Endothelial cell of umbilical vein (primary cell): ENCODE measurements around the gene NPLOC4. TPM values are rescaled to one million over a fixed set of nuclear protein-coding genes. Genes with fewer than 3 reads are reported as not detected.
A peak's percentile ranks its signal among the peaks of the same experiment; 100 is the strongest.

Experiments used
- BruUV-seq: library from RNA; stranded (reverse); fragments of 400-500 nt; replicated peaks from 2 replicates; lab custom pipeline; 2021; lab: Mats Ljungman, UMichigan
- CTCF ChIA-PET: fragments of 300-600, 350-600 bp; sonication (Branson Sonifier 250); formaldehyde crosslinking; loops from one replicate; lab custom pipeline; 2021; ENCODE audit warnings: antibody characterized with exemption, inconsistent platforms; lab: Charles Lee
- POLR2A ChIA-PET: fragments of 300-600, 350-600 bp; sonication (Branson Sonifier 250); formaldehyde crosslinking; loops from one replicate; lab custom pipeline; 2021; ENCODE audit warnings: antibody characterized with exemption, inconsistent platforms; lab: Charles Lee
- DNase-seq: peaks from one replicate; pipeline ENCODE4 v3.0.0-alpha.2; 2011; ENCODE audit warnings: low read depth, low spot score
- FAIRE-seq: peaks from 2 replicates; lab custom pipeline; 2011; peaks lifted over from hg19 to GRCh38; lab: Jason Lieb, UNC
- H2AFZ ChIP-seq: 2 replicates; pipeline ENCODE4 v1.6.0; 2012; ENCODE audit warnings: low read depth, low read length, control low read depth, inconsistent platforms
- H3K27ac ChIP-seq: 2 replicates; pipeline ENCODE4 v1.5.1; 2011; ENCODE audit warnings: low read depth, mild to moderate bottlenecking, control low read depth, low read length, moderate library complexity; ENCODE audit not compliant: insufficient read depth
- H3K27me3 ChIP-seq, 2 experiments: 2 replicates each; pipeline versions ENCODE4 v1.6.0 to v1.6.1; 2011; ENCODE audit warnings: low read length in 2 of 2, mixed read lengths in 1 of 2; ENCODE audit not compliant: control insufficient read depth in 2 of 2, insufficient read depth in 2 of 2
- H3K36me3 ChIP-seq, 2 experiments: 2 replicates in 1 of 2; 3 replicates in 1 of 2; pipeline ENCODE4 v1.5.1; 2011; ENCODE audit warnings: low read length in 2 of 2, mild to moderate bottlenecking in 1 of 2, moderate library complexity in 1 of 2; ENCODE audit not compliant: control insufficient read depth in 2 of 2, insufficient read depth in 2 of 2; ENCODE audit errors: extremely low read depth in 1 of 2
- H3K4me1 ChIP-seq: 3 replicates; pipeline ENCODE4 v1.5.1; 2011; ENCODE audit warnings: mild to moderate bottlenecking, low read length; ENCODE audit not compliant: control insufficient read depth, insufficient read depth; ENCODE audit errors: extremely low read depth
- H3K4me2 ChIP-seq: 2 replicates; pipeline ENCODE4 v1.6.1; 2011; ENCODE audit warnings: low read length, control low read depth, mixed read lengths; ENCODE audit not compliant: insufficient read depth
- H3K4me3 ChIP-seq, 3 experiments: fragments of 200-600 bp in 1 of 3; sonication (generic), shearing (Covaris generic) in 1 of 3; replicated peaks in 1 of 3; 2 replicates each; pipeline ENCODE4 v1.5.1; 2011 to 2016; ENCODE audit warnings: control low read depth in 3 of 3, low read length in 3 of 3, mild to moderate bottlenecking in 2 of 3, inconsistent platforms in 1 of 3, low read depth in 1 of 3, moderate library complexity in 1 of 3; ENCODE audit not compliant: insufficient read depth in 1 of 3
- H3K79me2 ChIP-seq: 2 replicates; pipeline ENCODE4 v1.6.0; 2012; ENCODE audit warnings: low read length, inconsistent platforms; ENCODE audit not compliant: control insufficient read depth, insufficient read depth
- H3K9ac ChIP-seq: replicated peaks from 2 replicates; pipeline ENCODE3; 2011; ENCODE audit warnings: low read length, control low read depth; ENCODE audit not compliant: insufficient read depth; ENCODE audit errors: extremely low read depth
- H3K9me1 ChIP-seq: replicated peaks from 3 replicates; pipeline ENCODE4 v1.6.0; 2011; ENCODE audit warnings: mild to moderate bottlenecking, low read length; ENCODE audit not compliant: control insufficient read depth, insufficient read depth; ENCODE audit errors: extremely low read depth
- H3K9me3 ChIP-seq: replicated peaks from 2 replicates; pipeline ENCODE4 v1.5.1; 2012; ENCODE audit warnings: low read length, inconsistent platforms; ENCODE audit not compliant: control insufficient read depth, insufficient read depth
- H4K20me1 ChIP-seq: replicated peaks from 2 replicates; pipeline ENCODE3; 2011; ENCODE audit warnings: mild to moderate bottlenecking, low read length; ENCODE audit not compliant: control insufficient read depth, insufficient read depth; ENCODE audit errors: extremely low read depth
- EZH2 ChIP-seq: IDR thresholded peaks from 2 replicates; pipeline ENCODE4 v1.6.1; 2012; ENCODE audit warnings: borderline replicate concordance, low read depth, mild to moderate bottlenecking, moderate library complexity, low read length, inconsistent platforms; ENCODE audit not compliant: severe bottlenecking
- FOS ChIP-seq: IDR thresholded peaks from 2 replicates; pipeline ENCODE4 v1.6.1; 2011; ENCODE audit warnings: mild to moderate bottlenecking, low read length, moderate library complexity, borderline replicate concordance; ENCODE audit not compliant: insufficient read depth
- GATA2 ChIP-seq: IDR thresholded peaks from 2 replicates; pipeline ENCODE4 v1.7.0; 2011; ENCODE audit warnings: low read depth, mild to moderate bottlenecking, moderate library complexity, mixed read lengths, low read length; ENCODE audit not compliant: insufficient read length, insufficient read depth
- JUN ChIP-seq: IDR thresholded peaks from 2 replicates; pipeline ENCODE4 v1.6.1; 2011; ENCODE audit warnings: borderline replicate concordance, low read depth; ENCODE audit not compliant: insufficient read length, insufficient read depth
- MYC ChIP-seq: IDR thresholded peaks from one replicate; pipeline ENCODE4 v1.6.1; 2011; ENCODE audit warnings: mild to moderate bottlenecking, low read depth, low read length
- POLR2A ChIP-seq: IDR thresholded peaks from 2 replicates; pipeline ENCODE4 v1.6.1; 2012; ENCODE audit warnings: low read depth, mild to moderate bottlenecking, control low read depth, low read length
- POLR2AphosphoS5 ChIP-seq: IDR thresholded peaks from 2 replicates; pipeline ENCODE4 v1.6.1; 2012; ENCODE audit warnings: low read depth, mild to moderate bottlenecking, control low read depth, low read length, moderate library complexity; ENCODE audit not compliant: insufficient read depth
- dilution Hi-C: fragments of 300-500 bp; cut with MboI; formaldehyde crosslinking; loops from one replicate; pipeline ENCODE4 v1.15.0; 2019; ENCODE audit warnings: low sequenced_read_pairs; ENCODE audit not compliant: extremely low pct_ligation_motif_present
- intact Hi-C: fragments of 100-400 bp; cut with micrococcal nuclease; formaldehyde crosslinking; loops from one replicate; pipeline ENCODE4 v1.10.0; 2022
- polyA plus RNA-seq, 4 experiments: library from polyadenylated mRNA; depleted of rRNA in 3 of 4; stranded (reverse) in 3 of 4; unstranded in 1 of 4; fragments of >200 nt; gene quantifications; 2 replicates each; pipeline versions ENCODE4 v1.2.1 to v1.2.3, GENCODE V29; 2011 to 2012; ENCODE audit warnings: missing spikeins in 1 of 4
- total RNA-seq: library from RNA; stranded (reverse); gene quantifications from 2 replicates; pipeline ENCODE4 v1.2.3, GENCODE V29; 2021
- TF ChIP-seq, protein P1 (sequence below): IDR thresholded peaks from 2 replicates; pipeline ENCODE4 v1.6.1; 2011; ENCODE audit not compliant: insufficient read depth, insufficient read length
- TF ChIP-seq, protein P2 (sequence below), 2 donors: IDR thresholded peaks; 1 replicate in 1 of 2; 2 replicates in 1 of 2; pipeline ENCODE4 v1.5.1; 2011; ENCODE audit warnings: low read length in 2 of 2, mild to moderate bottlenecking in 2 of 2, moderate library complexity in 2 of 2, control low read depth in 1 of 2, inconsistent platforms in 1 of 2, low read depth in 1 of 2; ENCODE audit not compliant: insufficient read depth in 1 of 2; ENCODE audit errors: extremely low read depth in 1 of 2

The NPLOC4 gene
- total and polyA plus RNA-seq, 2 donors (not counting 3 experiments of a cell fraction or from before 2014, with no cell fraction given): 150 to 175 TPM

DNA sequence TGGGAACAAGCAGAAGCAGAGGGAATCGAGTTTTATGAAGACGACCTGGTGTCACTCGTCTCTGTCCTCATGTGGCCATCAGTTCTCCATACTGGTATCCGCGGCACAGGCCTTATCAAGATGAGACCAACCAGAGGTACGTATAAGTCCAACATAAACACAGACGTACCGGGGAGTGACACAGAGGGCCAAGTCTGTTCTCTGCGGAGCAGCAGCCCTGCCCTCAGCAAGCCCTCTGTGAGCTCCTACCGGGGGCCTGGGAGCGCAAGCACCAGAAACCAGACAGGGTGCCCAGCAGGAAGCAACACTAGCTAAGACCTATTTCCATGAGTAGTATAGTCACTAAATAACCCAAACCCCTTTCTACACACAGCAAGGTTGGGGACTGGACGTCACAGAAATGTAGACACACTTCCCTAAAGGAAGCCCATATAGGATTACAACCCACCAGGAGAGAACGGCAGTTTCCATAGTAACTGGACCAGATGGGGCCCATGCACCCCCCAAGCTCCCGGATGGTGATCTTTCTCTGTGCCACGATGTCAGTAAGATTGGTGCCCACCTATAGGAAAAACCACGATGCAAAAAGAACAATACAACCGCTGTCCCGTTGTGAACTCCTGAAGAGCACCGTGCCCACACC is 45.8 kb upstream of the NPLOC4 start:
- ChIA-PET POLR2A (interaction anchor here (1.0 kb wide), 1 partner anchor 21 kb away, joined by 4 read pairs; the partner anchor contains the start of gene MRPL12), CTCF (interaction anchor here (1.2 kb wide), 1 partner anchor 15 kb away, joined by 4 read pairs; no protein-coding TSS in a partner anchor)
- peaks cover 16% of the 10 kb centered on the region for H3K4me1 ChIP-seq
- peak overlapping the region; percentile 39 for H2AFZ ChIP-seq
- no peaks in the 10 kb centered on the region for H3K27me3 ChIP-seq
- H3K4me3 ChIP-seq: peak overlapping the region; percentile 46 to 93 (median 66)
- peak; percentile 37 for FAIRE-seq
- TF ChIP-seq FOS (no peak), JUN (no peak), POLR2A (no peak), MYC (no peak), POLR2AphosphoS5 (no peak), GATA2 (no peak), EZH2 (no peak)
- TF ChIP-seq, protein P1, sequence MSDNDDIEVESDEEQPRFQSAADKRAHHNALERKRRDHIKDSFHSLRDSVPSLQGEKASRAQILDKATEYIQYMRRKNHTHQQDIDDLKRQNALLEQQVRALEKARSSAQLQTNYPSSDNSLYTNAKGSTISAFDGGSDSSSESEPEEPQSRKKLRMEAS: no peak
- TF ChIP-seq, protein P2, sequence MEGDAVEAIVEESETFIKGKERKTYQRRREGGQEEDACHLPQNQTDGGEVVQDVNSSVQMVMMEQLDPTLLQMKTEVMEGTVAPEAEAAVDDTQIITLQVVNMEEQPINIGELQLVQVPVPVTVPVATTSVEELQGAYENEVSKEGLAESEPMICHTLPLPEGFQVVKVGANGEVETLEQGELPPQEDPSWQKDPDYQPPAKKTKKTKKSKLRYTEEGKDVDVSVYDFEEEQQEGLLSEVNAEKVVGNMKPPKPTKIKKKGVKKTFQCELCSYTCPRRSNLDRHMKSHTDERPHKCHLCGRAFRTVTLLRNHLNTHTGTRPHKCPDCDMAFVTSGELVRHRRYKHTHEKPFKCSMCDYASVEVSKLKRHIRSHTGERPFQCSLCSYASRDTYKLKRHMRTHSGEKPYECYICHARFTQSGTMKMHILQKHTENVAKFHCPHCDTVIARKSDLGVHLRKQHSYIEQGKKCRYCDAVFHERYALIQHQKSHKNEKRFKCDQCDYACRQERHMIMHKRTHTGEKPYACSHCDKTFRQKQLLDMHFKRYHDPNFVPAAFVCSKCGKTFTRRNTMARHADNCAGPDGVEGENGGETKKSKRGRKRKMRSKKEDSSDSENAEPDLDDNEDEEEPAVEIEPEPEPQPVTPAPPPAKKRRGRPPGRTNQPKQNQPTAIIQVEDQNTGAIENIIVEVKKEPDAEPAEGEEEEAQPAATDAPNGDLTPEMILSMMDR (IDR thresholded peaks at IDR 0.05; ENCODE audit: extremely low read depth in 1 of 2, insufficient read depth in 1 of 2, low read depth in 1 of 2, low read length in 2 of 2): no peak
- H3K9me3 ChIP-seq: no peaks in the 10 kb centered on the region
- H3K4me2 ChIP-seq: peak overlapping the region; percentile 47
- H3K79me2 ChIP-seq: peaks cover 55% of the 10 kb centered on the region
- intact Hi-C loops (loop anchor here (1.0 kb wide), 1 partner anchor 29 kb away; no protein-coding TSS in a partner anchor), dilution Hi-C loops (no loop called here)
- peak overlapping the region; percentile 43 for H3K27ac ChIP-seq
- no peak for DNase-seq
- H3K9ac ChIP-seq: peak overlapping the region; percentile 87
- peaks cover 6 to 24% of the 10 kb centered on the region in 2 experiments for H3K36me3 ChIP-seq
- H3K9me1 ChIP-seq: no peaks in the 10 kb centered on the region
- BruUV-seq: TSS peak; percentile 31
- H4K20me1 ChIP-seq: no peaks in the 10 kb centered on the region
